Measurements from ENCODE around the gene PLCH2. TPM values are rescaled to one million over a fixed set of nuclear protein-coding genes. Genes with fewer than 3 reads are reported as not detected.
"Not testable (repeated sequence)": the region's sequence is repeated elsewhere in the genome, so short reads cannot be mapped to it uniquely, and the experiment has no call there.

The PLCH2 gene
- total RNA-seq, 4 donors from 2014 or later, result 1.00 to 7.3 (median 4.6) TPM

- no peaks in the 10 kb centered on the region for H3K36me3 ChIP-seq
- in situ Hi-C loops (cut with MboI; ENCODE audit: low pct_ligation_motif_present in 1 of 4, low pct_unique_long_range_greater_than_20kb in 1 of 4, low sequenced_read_pairs in 3 of 4) (loop anchor here in 1 of 4 donors (10.0 to 25.0 kb wide), 2 partner anchors 132 to 359 kb away; partner anchors contain the start of genes FAAP20 and PEX10), intact Hi-C loops (cut with DNase I; ENCODE audit: low total_unique reads) (loop anchor here (5.0 kb wide), 1 partner anchor 129 kb away; no protein-coding TSS in a partner anchor)
- H3K4me3 ChIP-seq, result peak overlapping the region; percentile 37 to 57 (median 46)
- DNase-seq, result peak; percentile 95
- H3K9me3 ChIP-seq, result no peaks in the 10 kb centered on the region
- WGBS, 2 donors (ENCODE audit: low coverage in 1 of 2), result 0% methylated on average over 44 of the region's 52 CpGs; no CpG with 5 or more reads in 1 of the 2 donors
- TF ChIP-seq CTCF (IDR thresholded peaks at IDR 0.05) (peak in 4 of 5 experiments; percentile 8 to 57 (median 38)), POLR2AphosphoS5 (IDR thresholded peaks at IDR 0.05) (peak; percentile 78 to 82 (median 80)), POLR2A (IDR thresholded peaks at IDR 0.05) (peak; percentile 48), EP300 (IDR thresholded peaks at IDR 0.05; ENCODE audit: low read depth) (no peak)
- peak overlapping the region; percentile 95 to 96 (median 96) for H3K27ac ChIP-seq
- H3K27me3 ChIP-seq, result no peaks in the 10 kb centered on the region
- H3K4me1 ChIP-seq, result peaks cover 20 to 76% (median 60%) of the 10 kb centered on the region in 4 donors
These were observed 70.6 kb downstream of the PLCH2 start for GRCh38 chr1:2546515-2547209.

- 6 to 7% methylated on average over 3 to 17 of the region's 27 CpGs for WGBS, 2 donors (ENCODE audit: low coverage in 1 of 2)
- no peaks in the 10 kb centered on the region for H3K36me3 ChIP-seq
- H3K9me3 ChIP-seq, result no peaks in the 10 kb centered on the region
- TF ChIP-seq POLR2AphosphoS5 (IDR thresholded peaks at IDR 0.05), result peak in 1 of 3 donors; percentile 29
- peak; percentile 76 for TF ChIP-seq POLR2A (IDR thresholded peaks at IDR 0.05)
- no peak for TF ChIP-seq CTCF (IDR thresholded peaks at IDR 0.05)
- TF ChIP-seq EP300 (IDR thresholded peaks at IDR 0.05; ENCODE audit: low read depth), result no peak
- intact Hi-C loops (cut with DNase I; ENCODE audit: low total_unique reads), result loop anchor here (5.0 kb wide), 1 partner anchor 130 kb away; no protein-coding TSS in a partner anchor
- H3K4me3 ChIP-seq, result peak overlapping the region; percentile 24 to 57 (median 42)
- H3K27ac ChIP-seq, result peak overlapping the region; percentile 95 to 96 (median 96)
- H3K27me3 ChIP-seq, result no peaks in the 10 kb centered on the region
- DNase-seq, result peak; percentile 51
- H3K4me1 ChIP-seq, result peaks cover 20 to 68% (median 54%) of the 10 kb centered on the region in 4 donors
- in situ Hi-C loops (cut with MboI; ENCODE audit: low pct_ligation_motif_present in 1 of 4, low pct_unique_long_range_greater_than_20kb in 1 of 4, low sequenced_read_pairs in 3 of 4), result loop anchor here in 1 of 4 donors (10.0 to 25.0 kb wide), 2 partner anchors 133 to 360 kb away; partner anchors contain the start of genes FAAP20 and PEX10
These were observed 71.3 kb downstream of the PLCH2 start for GRCh38 chr1:2547210-2548067.

GRCh38 chr1:2548068-2548589 is 72.0 kb downstream of the PLCH2 start:
- H3K4me1 ChIP-seq, result peaks cover 20 to 67% (median 54%) of the 10 kb centered on the region in 4 donors

GRCh38 chr1:2549367-2550029 is 73.4 kb downstream of the PLCH2 start:
- not testable (repeated sequence) for H3K27me3 ChIP-seq, DNase-seq, H3K36me3 ChIP-seq, H3K9me3 ChIP-seq
- intact Hi-C loops (cut with DNase I; ENCODE audit: low total_unique reads), result loop anchor here (5.0 kb wide), 1 partner anchor 132 kb away; no protein-coding TSS in a partner anchor
- 77% methylated on average over 25 of the region's 28 CpGs; no CpG with 5 or more reads in 1 of the 2 donors for WGBS, 2 donors (ENCODE audit: low coverage in 1 of 2)
- peak overlapping the region in 1 of 4 donors; percentile 57 for H3K4me3 ChIP-seq
- peak overlapping the region; percentile 95 to 96 (median 96) for H3K27ac ChIP-seq
- peaks cover 20 to 61% (median 47%) of the 10 kb centered on the region in 4 donors for H3K4me1 ChIP-seq
- in situ Hi-C loops (cut with MboI; ENCODE audit: low pct_ligation_motif_present in 1 of 4, low pct_unique_long_range_greater_than_20kb in 1 of 4, low sequenced_read_pairs in 3 of 4), result loop anchor here in 2 of 4 donors (10.0 to 25.0 kb wide), 3 partner anchors 135 to 362 kb away; partner anchors contain the start of genes PEX10 (in 2 of the 2) and FAAP20 (in 1 of the 2)

More at GRCh38 chr1:2548068-2548589, 72.0 kb downstream of the PLCH2 start:
- Histone ChIP-seq H3K4me3 (peak overlapping the region in 3 of 4 donors; percentile 8 to 57 (median 46)), H3K9me3 (no peaks in the 10 kb centered on the region), H3K27ac (peak overlapping the region; percentile 95 to 96 (median 96)), H3K36me3 (no peaks in the 10 kb centered on the region), H3K27me3 (no peaks in the 10 kb centered on the region)
- DNase-seq, result peak; percentile 94
- intact Hi-C loops (cut with DNase I; ENCODE audit: low total_unique reads) (loop anchor here (5.0 kb wide), 1 partner anchor 131 kb away; no protein-coding TSS in a partner anchor), in situ Hi-C loops (cut with MboI; ENCODE audit: low pct_ligation_motif_present in 1 of 4, low pct_unique_long_range_greater_than_20kb in 1 of 4, low sequenced_read_pairs in 3 of 4) (loop anchor here in 1 of 4 donors (10.0 to 25.0 kb wide), 2 partner anchors 133 to 361 kb away; partner anchors contain the start of genes FAAP20 and PEX10)
- 11% methylated on average over 16 of the region's 17 CpGs; no CpG with 5 or more reads in 1 of the 2 donors for WGBS, 2 donors (ENCODE audit: low coverage in 1 of 2)
- TF ChIP-seq POLR2AphosphoS5 (IDR thresholded peaks at IDR 0.05) (peak; percentile 61 to 68 (median 63)), POLR2A (IDR thresholded peaks at IDR 0.05) (peak; percentile 42), CTCF (IDR thresholded peaks at IDR 0.05) (peak; percentile 95 to 98 (median 98)), EP300 (IDR thresholded peaks at IDR 0.05; ENCODE audit: low read depth) (no peak)

GRCh38 chr1:2550309-2550861 is 74.3 kb downstream of the PLCH2 start:
- H3K4me3 ChIP-seq; H3K36me3 ChIP-seq; DNase-seq; H3K27me3 ChIP-seq; intact Hi-C loops (cut with DNase I; ENCODE audit: low total_unique reads); H3K9me3 ChIP-seq: not testable (repeated sequence)
- Histone ChIP-seq H3K27ac (peak overlapping the region in 2 of 4 donors; percentile 55 to 96), H3K4me1 (peaks cover 26 to 61% (median 48%) of the 10 kb centered on the region in 4 donors)
- WGBS, 2 donors (ENCODE audit: low coverage in 1 of 2), result 64% methylated on average over 12 of the region's 12 CpGs; no CpG with 5 or more reads in 1 of the 2 donors
- in situ Hi-C loops (cut with MboI; ENCODE audit: low pct_ligation_motif_present in 1 of 4, low pct_unique_long_range_greater_than_20kb in 1 of 4, low sequenced_read_pairs in 3 of 4), result loop anchor here in 1 of 4 donors (25.0 kb wide), 1 partner anchor 138 kb away; the partner anchor contains the start of gene PEX10

Measured in transverse colon (tissue), 4 donors.